ENCODE measurements around the gene AKT2. TPM values are rescaled to one million over a fixed set of nuclear protein-coding genes. Genes with fewer than 3 reads are reported as not detected.

The AKT2 gene
- total RNA-seq, 1 donor from 2014 or later, result 127 TPM

GRCh38 chr19:40240332-40240731 is 44.8 kb downstream of the AKT2 start:
- no peak overlapping the region for H3K4me3 ChIP-seq (ENCODE audit: insufficient read depth, low read depth, low read length)
- Mint-ChIP-seq H3K4me3 (ENCODE audit: unreplicated experiment) (no peak overlapping the region), H3K27ac (ENCODE audit: unreplicated experiment) (no peak overlapping the region), H3K9me3 (ENCODE audit: unreplicated experiment) (no peaks in the 10 kb centered on the region), H3K27me3 (ENCODE audit: low read depth, unreplicated experiment) (no peaks in the 10 kb centered on the region), H3K36me3 (ENCODE audit: low read depth, unreplicated experiment) (peaks cover 9% of the 10 kb centered on the region), H3K4me1 (ENCODE audit: low read depth, unreplicated experiment) (no peaks in the 10 kb centered on the region)
- peaks cover 9% of the 10 kb centered on the region for H3K4me1 ChIP-seq (ENCODE audit: insufficient read depth, low read length)
- H3K79me2 ChIP-seq (ENCODE audit: insufficient read depth, low read length), result peaks cover 5% of the 10 kb centered on the region
- TF ChIP-seq EZH2 (IDR thresholded peaks at IDR 0.05; ENCODE audit: insufficient read depth, low read length), result no peak
- TF ChIP-seq CTCF (IDR thresholded peaks at IDR 0.05; ENCODE audit: insufficient read depth, low read depth, low read length), result no peak
- H3K27me3 ChIP-seq (ENCODE audit: insufficient read depth, low read length), result no peaks in the 10 kb centered on the region
- peaks cover 53% of the 10 kb centered on the region for H4K20me1 ChIP-seq (ENCODE audit: insufficient read depth, low read length)
- DNase-seq (ENCODE audit: low read depth) (no peak), FAIRE-seq (no peak)
- H3K9ac ChIP-seq (ENCODE audit: low read length), result no peak overlapping the region
- no peak overlapping the region for H2AFZ ChIP-seq (ENCODE audit: low read depth, low read length)
- H3K36me3 ChIP-seq (ENCODE audit: insufficient read depth, low read length), result peaks cover 13% of the 10 kb centered on the region
- H3K27ac ChIP-seq (ENCODE audit: low read depth, low read length), result no peak overlapping the region
- H3K9me3 ChIP-seq (ENCODE audit: insufficient read depth, low read depth, low read length), result no peaks in the 10 kb centered on the region
- no peak overlapping the region for H3K4me2 ChIP-seq (ENCODE audit: low read length)

- H3K27me3 ChIP-seq (ENCODE audit: insufficient read depth, low read length), result no peaks in the 10 kb centered on the region
- no peak for DNase-seq (ENCODE audit: low read depth)
- TF ChIP-seq EZH2 (IDR thresholded peaks at IDR 0.05; ENCODE audit: insufficient read depth, low read length), result no peak
- no peak for TF ChIP-seq CTCF (IDR thresholded peaks at IDR 0.05; ENCODE audit: insufficient read depth, low read depth, low read length)
- no peak overlapping the region for H3K27ac Mint-ChIP-seq (ENCODE audit: unreplicated experiment)
- FAIRE-seq, result no peak
- peaks cover 46% of the 10 kb centered on the region for H4K20me1 ChIP-seq (ENCODE audit: insufficient read depth, low read length)
- peaks cover 9% of the 10 kb centered on the region for H3K36me3 Mint-ChIP-seq (ENCODE audit: low read depth, unreplicated experiment)
- peaks cover 9% of the 10 kb centered on the region for H3K4me1 ChIP-seq (ENCODE audit: insufficient read depth, low read length)
- no peaks in the 10 kb centered on the region for H3K4me1 Mint-ChIP-seq (ENCODE audit: low read depth, unreplicated experiment)
- no peak overlapping the region for H3K4me3 Mint-ChIP-seq (ENCODE audit: unreplicated experiment)
- no peak overlapping the region for H3K4me2 ChIP-seq (ENCODE audit: low read length)
- no peaks in the 10 kb centered on the region for H3K9me3 ChIP-seq (ENCODE audit: insufficient read depth, low read depth, low read length)
- no peak overlapping the region for H3K27ac ChIP-seq (ENCODE audit: low read depth, low read length)
- H2AFZ ChIP-seq (ENCODE audit: low read depth, low read length), result no peak overlapping the region
- H3K79me2 ChIP-seq (ENCODE audit: insufficient read depth, low read length), result peaks cover 2% of the 10 kb centered on the region
- no peaks in the 10 kb centered on the region for H3K9me3 Mint-ChIP-seq (ENCODE audit: unreplicated experiment)
- H3K4me3 ChIP-seq (ENCODE audit: insufficient read depth, low read depth, low read length), result no peak overlapping the region
- no peaks in the 10 kb centered on the region for H3K27me3 Mint-ChIP-seq (ENCODE audit: low read depth, unreplicated experiment)
- H3K9ac ChIP-seq (ENCODE audit: low read length), result no peak overlapping the region
- peaks cover 13% of the 10 kb centered on the region for H3K36me3 ChIP-seq (ENCODE audit: insufficient read depth, low read length)
Measured at GRCh38 chr19:40239415-40240226, 45.5 kb downstream of the AKT2 start.

GRCh38 chr19:40238775-40239174 is 46.4 kb downstream of the AKT2 start:
- no peaks in the 10 kb centered on the region for H3K27me3 Mint-ChIP-seq (ENCODE audit: low read depth, unreplicated experiment)
- no peak overlapping the region for H3K27ac Mint-ChIP-seq (ENCODE audit: unreplicated experiment)
- Histone ChIP-seq H3K4me3 (ENCODE audit: insufficient read depth, low read depth, low read length) (no peak overlapping the region), H3K9ac (ENCODE audit: low read length) (no peak overlapping the region), H3K4me1 (ENCODE audit: insufficient read depth, low read length) (peaks cover 9% of the 10 kb centered on the region), H4K20me1 (ENCODE audit: insufficient read depth, low read length) (peaks cover 40% of the 10 kb centered on the region), H3K4me2 (ENCODE audit: low read length) (no peak overlapping the region), H2AFZ (ENCODE audit: low read depth, low read length) (no peak overlapping the region), H3K36me3 (ENCODE audit: insufficient read depth, low read length) (peaks cover 13% of the 10 kb centered on the region), H3K27me3 (ENCODE audit: insufficient read depth, low read length) (no peaks in the 10 kb centered on the region), H3K79me2 (ENCODE audit: insufficient read depth, low read length) (no peaks in the 10 kb centered on the region), H3K9me3 (ENCODE audit: insufficient read depth, low read depth, low read length) (no peaks in the 10 kb centered on the region), H3K27ac (ENCODE audit: low read depth, low read length) (no peak overlapping the region)
- peaks cover 7% of the 10 kb centered on the region for H3K36me3 Mint-ChIP-seq (ENCODE audit: low read depth, unreplicated experiment)
- DNase-seq (ENCODE audit: low read depth), result no peak
- FAIRE-seq, result no peak
- H3K4me1 Mint-ChIP-seq (ENCODE audit: low read depth, unreplicated experiment), result no peaks in the 10 kb centered on the region
- TF ChIP-seq EZH2 (IDR thresholded peaks at IDR 0.05; ENCODE audit: insufficient read depth, low read length) (no peak), CTCF (IDR thresholded peaks at IDR 0.05; ENCODE audit: insufficient read depth, low read depth, low read length) (no peak)
- no peak overlapping the region for H3K4me3 Mint-ChIP-seq (ENCODE audit: unreplicated experiment)
- no peaks in the 10 kb centered on the region for H3K9me3 Mint-ChIP-seq (ENCODE audit: unreplicated experiment)
